HG03097 (cell line): Measurements from ENCODE around the gene ANKRD31.
"Not testable (repeated sequence)": the region's sequence is repeated elsewhere in the genome, so short reads cannot be mapped to it uniquely, and the experiment has no call there.

ENCODE experiments used
- ATAC-seq: cut with Tn5 transposase; IDR thresholded peaks from one replicate; pipeline ENCODE4 v1.9.1; 2021; ENCODE audit not compliant: unreplicated experiment, low FRiP score

ANKRD31 gene

DNA sequence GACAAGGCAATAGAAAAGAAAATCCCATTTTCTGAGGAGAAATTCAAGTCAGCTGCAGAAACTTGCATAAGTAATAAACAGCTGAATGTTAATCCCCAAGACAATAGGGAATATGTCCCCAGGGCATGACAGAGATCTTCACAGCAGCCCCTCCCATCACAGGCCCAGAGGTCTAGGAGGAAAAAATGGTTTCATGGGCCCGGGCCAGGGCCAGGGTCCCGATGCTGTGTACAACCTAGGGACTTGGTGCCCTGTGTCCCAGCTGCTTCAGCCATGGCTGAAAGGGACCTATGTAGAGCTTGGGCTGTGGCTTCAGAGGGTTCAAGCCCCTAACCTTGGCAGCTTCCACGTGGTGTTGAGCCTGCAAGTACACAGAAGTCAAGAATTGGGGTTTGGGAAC lies 75.2 kb downstream of the ANKRD31 start:
- not testable (repeated sequence) for ATAC-seq

DNA sequence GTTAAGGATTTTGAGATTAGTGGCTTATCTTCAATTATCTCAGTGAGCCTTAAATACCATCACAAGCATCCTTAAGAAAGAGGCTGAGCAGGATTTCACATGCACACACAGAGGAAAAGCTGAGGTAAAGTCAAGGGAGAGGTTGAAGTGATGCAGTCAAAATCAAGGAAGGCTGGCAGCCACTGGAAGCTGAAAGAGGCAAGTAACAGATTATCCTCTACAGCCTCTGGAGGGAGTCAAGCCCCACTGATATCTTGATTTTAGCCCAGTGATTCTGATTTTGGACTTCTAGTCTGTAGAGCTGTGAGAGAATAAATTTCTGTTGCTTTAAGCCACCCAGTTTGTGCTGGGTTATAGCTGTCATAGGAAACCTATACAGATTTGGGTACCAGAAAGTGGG lies 80.1 kb downstream of the ANKRD31 start:
- no peak for ATAC-seq

DNA sequence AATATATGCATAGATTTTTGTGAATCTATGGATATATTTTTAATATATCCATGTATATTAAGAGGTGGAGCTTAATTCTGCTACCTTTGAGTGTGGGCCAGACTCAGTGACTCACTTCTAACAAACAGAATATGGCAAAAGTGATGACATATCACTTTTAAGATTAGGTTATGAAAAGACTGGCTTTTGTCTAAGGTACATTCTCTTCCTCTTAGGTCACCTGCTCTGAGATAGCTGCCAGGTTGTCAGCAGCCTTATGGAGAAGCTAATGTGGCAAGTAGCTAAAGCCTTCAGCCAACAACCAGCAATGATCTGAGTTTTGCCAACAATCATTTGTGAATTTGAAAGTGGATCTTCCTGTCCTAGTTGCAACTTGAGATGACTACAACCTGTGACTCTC lies 83.8 kb downstream of the ANKRD31 start:
- ATAC-seq = no peak

DNA sequence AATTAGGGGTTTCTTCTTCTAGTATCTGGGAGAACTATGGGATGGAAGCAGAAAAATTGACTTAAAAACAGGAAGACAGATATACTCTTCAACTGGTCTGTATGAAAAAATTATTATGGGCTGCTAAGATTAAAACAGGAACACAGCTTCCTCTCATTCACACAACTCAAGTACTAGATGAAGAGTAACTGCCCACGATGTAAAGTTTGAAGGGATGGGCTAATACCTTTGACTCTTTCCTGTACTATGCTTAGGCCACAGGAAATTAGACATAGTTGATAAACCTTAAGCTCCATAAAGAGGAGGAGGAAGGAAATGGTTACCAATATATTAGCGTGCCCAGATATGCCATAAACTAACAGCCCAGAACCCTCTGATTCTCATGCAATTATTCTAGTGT lies 88.6 kb downstream of the ANKRD31 start:
- ATAC-seq = no peak

DNA sequence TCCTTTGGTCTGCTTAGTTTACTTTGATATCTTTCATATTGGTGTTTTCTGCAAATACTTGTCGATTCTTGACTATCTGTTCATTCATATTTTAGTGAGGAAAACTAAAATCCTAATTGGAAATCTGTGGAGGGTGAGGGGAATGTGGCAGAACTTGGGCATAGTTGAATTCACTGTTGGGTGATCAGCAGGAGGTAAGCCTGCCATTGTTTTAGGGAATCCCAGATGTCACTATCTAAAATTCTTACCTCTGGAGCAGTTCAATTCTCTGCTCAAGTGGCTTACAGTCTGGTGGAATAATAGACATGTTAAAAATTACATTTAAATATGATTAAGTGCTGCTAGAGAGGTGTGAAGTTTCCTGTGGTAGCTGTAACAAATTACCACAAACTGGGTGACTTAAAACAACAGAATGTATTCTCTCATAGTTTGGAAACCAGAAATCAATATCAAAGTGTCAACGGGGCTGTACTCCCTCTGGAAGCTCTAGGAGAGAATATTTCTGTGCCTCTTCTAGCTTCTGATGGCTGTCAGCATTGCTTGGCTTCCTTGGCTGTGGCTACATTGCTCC lies 94.0 kb downstream of the ANKRD31 start:
- no peak for ATAC-seq

DNA sequence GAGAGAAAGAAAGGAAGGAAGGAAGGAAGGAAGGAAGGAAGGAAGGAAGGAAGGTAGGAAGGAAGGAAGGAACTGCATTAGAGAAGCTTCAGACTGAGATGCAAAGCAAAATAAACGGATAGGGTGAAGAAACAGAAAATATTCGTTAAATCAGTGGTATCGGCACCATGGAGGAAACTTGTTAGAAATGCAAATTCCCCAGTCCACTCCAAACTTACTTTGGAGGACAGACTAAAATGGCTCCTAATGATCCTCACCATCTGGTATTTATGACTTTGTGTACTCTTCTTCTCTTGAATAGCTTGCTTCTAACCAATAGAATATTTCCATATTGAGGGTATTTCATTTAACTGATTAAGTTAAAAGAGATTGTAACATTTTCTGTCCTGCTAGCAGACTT lies 96.4 kb downstream of the ANKRD31 start:
- no peak for ATAC-seq

DNA sequence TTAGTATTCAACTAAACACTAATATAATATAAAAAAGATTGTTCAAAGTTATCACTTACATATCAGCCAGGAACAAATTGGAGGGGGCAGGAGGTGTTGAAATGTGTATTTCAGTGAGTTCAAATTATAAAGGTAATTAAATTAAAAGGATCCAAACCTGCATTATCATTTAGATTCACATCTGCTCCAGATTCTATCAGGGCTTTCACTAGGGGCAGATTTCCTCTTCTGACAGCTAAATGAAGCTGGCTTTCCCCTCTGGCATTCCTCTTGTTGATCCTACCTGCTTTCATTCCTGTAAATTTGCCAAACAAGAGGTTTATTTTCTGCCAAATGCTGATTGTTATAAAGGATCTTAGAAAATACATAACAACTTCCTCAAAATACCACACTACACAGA lies 98.0 kb downstream of the ANKRD31 start:
- no peak for ATAC-seq

DNA sequence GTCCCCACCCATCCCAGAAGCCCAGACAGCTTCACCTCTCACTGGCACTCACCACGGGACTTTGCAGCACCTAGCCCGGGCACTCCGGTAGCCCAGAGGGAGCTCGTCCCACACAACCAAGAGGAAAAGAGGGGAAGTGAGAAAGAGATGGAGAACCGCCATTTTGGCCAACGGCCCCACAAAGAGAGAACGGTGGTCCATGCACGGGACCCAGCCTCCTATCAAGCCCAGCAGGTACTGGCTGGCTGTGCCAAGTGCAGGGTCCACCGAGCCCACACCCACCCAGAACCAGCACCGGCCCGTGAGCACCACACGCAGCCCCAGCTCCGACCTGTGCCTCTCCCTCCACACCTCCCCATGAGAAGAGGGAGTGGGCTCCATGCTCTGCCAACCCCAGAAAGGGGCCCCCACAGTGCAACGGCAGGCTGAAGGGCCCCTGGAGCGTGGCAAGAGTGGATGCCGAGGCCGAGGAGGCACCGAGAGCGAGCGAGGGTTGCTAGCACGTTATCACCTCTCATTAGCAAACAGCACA lies 105.8 kb downstream of the ANKRD31 start:
- no peak for ATAC-seq

DNA sequence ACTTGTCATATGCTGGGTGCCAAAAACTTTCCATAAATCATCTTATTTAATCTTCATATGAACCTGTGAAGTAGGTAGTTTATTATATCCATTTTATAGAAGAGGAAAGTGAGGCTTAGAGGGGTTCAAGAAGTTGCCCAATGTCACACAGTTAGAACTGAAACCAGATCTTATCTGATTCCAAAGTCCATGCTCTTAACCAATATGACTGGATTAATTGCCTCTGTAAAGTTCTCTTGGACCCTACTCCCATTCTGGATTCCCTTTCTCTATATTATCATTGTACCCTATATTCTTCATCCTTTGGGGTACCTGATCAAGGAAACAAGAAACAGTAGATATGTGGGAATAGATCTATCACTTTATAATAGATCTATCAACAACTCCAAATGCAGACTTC lies 119.8 kb downstream of the ANKRD31 start:
- ATAC-seq = no peak

DNA sequence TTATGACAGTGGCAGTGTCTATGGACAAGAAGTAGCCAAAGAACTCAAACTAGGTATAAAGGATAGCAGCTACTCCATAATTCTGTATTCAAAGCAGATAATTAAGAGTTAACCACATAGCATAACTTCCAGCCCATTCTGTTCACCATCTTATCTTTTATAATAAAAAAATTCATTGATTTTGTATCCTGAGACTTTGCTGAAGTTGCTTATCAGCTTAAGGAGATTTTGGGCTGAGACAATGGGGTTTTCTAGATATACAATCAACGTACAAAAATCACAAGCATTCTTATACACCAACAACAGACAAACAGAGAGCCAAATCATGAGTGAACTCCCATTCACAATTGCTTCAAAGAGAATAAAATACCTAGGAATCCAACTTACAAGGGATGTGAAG lies 122.4 kb downstream of the ANKRD31 start:
- ATAC-seq = not testable (repeated sequence)

DNA sequence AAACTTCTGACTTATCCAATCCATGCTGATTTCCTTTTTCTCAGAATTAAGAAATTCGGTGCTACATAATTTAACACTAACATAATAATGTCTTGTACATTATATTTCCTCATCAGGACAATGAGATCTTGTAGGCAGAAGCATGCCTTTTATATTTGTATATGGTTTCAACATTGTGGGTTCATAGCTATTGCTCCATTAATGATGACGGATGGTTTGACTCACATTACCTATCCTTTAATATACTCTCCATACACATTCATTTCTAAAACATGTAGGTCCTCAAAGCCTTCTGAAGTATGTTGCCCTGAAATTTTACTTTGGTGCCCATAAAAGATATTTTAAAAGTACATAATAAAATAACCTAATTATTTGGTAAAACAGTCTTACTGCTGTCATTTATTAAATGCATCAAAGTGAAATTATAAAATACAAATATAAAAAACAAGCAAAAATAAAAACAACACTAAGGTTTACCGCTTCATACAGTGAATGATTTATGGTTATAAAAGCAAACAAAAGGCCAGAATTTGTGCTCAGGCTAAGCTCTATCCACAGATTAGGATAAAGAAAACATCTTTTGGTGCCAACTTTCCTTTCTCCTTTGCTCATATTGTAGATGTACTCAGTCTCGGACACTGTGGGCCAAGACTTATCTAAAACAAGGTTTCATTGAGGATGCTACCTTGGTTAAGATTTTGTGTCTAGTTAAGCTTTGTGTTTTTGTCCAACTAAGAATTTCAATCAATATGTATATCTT lies 123.1 kb downstream of the ANKRD31 start:
- no peak for ATAC-seq

DNA sequence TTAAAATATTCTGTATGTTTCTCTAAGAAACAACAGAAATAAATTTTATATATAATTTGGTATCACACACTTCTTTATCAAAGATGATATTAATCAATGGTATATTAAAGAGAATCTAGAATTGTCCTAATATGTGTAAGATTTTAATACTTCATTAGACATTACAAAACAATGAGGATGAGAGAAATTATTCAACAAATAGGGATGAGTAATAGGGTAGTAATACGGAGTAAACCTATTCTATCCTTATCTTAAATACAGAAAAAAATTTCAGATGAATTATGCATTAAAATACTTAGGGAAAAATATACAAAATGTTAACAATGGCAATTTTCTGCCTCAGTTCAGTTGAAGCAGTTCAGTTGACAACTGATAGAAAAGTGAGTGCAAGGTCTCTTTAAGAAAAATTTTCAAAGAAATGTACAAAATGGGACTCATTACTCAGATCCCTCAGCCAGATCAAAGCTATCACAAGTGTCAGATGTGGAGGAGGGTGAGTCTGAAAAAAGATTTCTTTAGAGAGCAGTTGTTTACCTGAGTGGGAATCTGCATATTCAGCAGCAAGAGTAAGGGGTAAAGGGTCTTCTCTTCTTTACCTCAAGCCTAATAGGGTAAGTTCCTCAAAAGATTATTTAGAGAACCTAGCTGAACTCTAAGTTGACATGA lies 127.6 kb downstream of the ANKRD31 start:
- ATAC-seq = no peak

DNA sequence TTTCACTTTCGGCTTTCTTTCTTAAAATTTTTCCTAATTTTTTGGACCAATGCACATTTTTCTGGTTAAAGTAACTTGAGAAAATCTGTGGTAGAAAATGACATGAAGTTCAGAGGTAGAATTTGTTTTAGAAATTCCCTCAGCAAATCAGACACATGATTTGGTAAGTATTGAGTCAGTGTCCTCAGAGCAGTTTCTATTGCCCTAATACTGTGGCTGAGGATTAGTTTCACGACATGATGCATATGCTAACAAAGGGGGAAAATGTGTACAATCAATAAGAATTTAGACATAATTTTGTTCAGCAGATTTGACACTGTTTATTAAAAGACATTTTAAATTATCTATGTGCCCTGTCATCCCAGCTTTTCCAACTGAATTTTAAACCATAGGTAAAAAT lies 128.2 kb downstream of the ANKRD31 start:
- no peak for ATAC-seq

DNA sequence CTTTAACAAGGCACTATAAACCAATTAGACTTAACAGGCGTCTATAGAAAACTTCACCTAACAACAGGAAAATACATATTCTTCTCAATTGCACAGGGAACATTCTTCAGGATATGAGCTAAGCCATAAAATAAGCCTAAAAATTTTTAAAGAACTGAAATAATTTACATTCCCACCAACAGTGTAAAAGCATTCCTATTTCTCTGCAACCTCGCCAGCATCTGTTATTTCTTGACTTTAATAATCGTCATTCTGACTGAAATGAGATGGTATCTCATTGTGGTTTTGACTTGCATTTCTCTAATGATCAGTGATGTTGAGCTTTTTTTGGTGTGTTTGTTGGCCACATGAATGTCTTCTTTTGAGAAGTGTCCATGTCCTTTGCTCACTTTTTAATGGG lies 140.7 kb downstream of the ANKRD31 start:
- ATAC-seq = not testable (repeated sequence)

DNA sequence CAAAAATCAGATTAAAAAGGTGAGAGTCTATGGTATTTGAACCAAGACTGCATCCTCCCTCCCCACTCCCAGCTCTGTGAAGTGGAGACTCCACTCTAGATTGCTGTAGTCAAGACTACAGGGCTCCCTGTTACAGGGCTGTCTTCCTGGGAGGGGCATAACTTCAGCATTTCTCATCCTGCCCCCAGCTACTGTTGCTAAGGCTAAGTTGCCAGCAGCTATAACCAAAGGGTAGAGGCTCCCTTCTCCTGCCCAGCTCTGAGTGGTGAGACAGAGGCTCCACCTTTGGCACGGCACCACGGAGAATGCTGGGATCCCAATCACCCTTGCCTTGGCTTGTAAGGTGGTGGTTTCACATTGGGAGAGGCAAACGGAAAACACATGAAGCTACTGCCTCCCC lies 145.1 kb downstream of the ANKRD31 start:
- no peak for ATAC-seq

DNA sequence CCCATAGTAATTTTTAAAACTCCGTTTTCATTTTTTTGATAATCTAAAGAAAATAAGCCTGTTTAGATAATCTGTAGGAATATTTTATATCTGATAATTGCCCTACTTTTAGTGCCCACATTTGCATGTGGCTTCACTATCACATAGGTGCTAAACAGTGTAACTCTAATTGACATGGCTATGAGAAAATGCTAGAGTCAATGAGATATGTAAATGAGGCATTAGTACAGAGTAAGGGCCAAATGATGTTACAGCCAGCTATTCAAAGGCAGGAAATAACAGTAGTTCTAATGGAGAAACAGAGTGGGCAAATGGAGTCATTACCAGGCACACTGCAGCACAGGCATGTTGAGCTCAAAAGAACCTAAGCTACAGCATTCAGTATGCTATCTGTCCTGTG lies 147.0 kb downstream of the ANKRD31 start:
- ATAC-seq = no peak

DNA sequence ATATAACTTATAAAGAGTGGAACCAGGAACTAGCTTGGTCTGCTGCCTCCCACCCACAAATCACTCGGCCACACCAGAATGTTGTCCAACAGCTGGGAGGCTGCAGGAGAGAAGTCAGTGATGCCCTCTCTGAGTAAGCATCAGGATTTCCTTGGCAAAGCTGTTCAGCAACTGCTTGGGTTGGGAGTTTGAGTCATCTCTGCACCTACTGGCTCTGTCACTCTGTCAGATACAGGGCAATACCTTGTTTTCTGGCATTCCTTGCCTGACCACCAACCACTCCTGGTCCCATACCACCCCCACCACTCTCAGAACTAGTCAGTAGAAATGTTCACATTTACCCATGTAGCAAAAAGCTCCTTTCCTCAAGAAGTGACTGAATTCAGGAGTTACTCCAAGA lies 147.5 kb downstream of the ANKRD31 start:
- ATAC-seq = no peak

DNA sequence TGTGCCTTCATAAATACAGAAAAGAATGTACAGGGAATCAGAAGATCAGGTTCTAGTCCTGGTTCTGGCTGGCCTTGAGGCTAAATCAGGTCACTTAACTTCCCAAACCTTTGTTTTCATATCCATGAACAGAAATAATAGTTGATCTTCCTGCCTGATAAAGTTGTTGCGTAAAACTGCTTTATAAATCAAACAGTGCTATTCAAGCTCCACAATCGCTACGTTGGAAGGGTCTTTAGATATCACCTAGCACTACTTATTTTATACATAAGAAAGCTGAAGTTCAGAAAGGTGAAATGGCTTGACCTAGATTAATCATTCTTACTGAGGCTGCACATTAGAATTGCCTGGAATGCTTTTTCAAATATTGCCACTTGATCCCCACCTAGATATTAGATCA lies 148.0 kb downstream of the ANKRD31 start:
- ATAC-seq = no peak

DNA sequence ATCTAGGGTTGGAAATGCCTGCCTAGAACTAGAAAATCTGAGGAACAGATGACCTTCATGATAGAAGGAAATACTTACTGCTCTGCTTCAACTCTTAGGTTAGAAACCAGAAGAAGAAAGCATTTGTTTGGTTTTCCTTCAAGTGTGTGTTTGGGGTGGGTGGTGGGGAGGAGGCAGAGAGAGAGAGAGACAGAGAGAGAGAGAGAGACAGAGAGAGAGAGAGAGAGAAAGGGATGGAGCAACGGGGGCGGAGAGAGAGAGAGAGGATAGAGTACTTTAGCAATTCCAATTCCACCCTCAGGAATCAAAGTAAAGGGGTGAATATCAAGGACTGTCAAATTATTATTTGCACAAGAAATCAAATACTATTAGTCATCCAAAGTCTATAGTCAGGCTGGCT lies 155.2 kb downstream of the ANKRD31 start:
- no peak for ATAC-seq

DNA sequence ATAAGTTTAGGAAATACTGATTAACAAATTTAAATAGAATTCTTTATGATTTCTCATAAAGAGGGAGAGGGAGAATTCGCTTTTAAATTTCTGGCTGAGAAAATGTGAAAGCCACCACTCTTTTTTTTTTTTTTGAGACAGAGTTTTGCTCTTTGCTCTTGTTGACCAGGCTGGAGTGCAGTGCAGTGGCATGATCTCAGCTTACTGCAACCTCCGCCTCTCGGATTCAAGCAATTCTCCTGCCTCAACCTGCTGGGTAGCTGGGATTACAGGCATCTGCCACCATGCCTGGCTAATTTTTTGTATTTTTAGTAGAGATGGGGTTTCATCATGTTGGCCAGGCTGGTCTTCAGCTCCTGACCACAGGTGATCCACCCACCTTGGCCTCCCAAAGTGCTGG lies 157.3 kb downstream of the ANKRD31 start:
- ATAC-seq = not testable (repeated sequence)

DNA sequence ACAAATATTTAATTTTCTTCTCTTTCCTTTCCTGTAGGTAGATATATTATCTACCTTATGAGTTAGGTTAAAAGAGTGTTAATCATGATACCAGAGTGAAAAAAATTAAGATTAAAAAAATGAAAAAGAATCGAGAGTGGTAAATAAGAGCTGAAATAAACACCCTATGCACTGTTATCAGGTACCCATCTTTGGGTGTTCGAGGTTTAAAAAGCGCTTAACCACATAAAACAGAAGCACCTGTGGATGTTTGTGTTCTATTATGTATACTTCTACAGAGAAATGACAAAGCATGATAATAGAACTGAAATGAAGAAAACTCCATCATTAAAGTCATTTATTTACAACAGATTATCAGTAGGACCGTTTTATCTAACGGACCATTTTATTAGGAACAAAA lies 158.7 kb downstream of the ANKRD31 start:
- no peak for ATAC-seq

DNA sequence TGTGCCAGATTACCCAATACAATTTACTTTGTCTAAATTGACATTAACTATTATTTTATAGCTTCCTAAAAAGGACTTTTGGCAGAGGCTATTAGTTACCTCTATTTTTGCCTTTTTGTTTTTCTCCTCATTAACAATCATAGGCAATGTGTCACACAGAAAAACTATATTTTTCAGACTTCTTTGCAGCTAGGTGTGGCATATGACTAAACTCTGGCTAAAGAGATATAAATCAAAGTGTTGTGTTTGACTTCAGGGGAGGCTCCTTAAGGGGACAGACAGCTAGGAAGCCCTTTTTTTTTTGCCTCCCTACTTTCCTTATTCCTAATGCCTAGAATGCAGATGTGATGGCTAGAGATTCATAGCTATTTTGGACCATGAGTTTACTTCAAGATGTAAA lies 164.6 kb downstream of the ANKRD31 start:
- ATAC-seq = no peak
